T47D (cell line): ENCODE data around the gene KRT2.
A peak's percentile ranks its signal among the peaks of the same experiment; 100 is the strongest.

Experiments used
- DNase-seq, 2 experiments: peaks; one replicate each; pipeline versions ENCODE4 v3.0.0 to v3.0.0-alpha.2; 2011 to 2012; ENCODE audit warnings: low read depth in 1 of 2, low spot score in 1 of 2
- JUND ChIP-seq: IDR thresholded peaks from 2 replicates; pipeline ENCODE4 v1.6.1; 2012; ENCODE audit warnings: low read depth
- in situ Hi-C: cut with HindIII; loops from 2 replicates; pipeline ENCODE4 v1.10.0; 2016; ENCODE audit warnings: low sequenced_read_pairs, low pct_unique_long_range_greater_than_20kb

The KRT2 gene

GRCh38 chr12:52669426-52669825 lies 17.4 kb upstream of the KRT2 start:
- TF ChIP-seq JUND: no peak
- DNase-seq: no peak
- in situ Hi-C loops: no loop called here

DNA sequence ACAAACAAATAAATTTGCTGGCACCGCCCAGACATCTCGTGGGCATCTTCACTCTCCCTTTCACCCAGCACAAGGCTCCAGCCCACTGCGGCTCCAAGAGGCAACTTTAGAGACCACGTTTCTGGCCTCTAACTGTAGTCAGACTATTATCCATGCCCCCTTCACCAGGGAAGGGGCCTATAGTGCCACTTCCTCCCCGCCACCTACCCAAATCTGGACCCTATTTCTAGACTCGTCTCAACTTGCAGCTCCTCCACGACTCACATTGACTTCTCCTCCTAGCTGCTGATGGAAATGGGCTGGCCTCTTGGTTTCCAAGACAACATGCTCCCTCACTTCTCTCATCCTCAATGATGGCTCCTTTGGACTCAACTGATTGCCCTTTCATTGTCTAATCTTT lies 15.9 kb upstream of the KRT2 start:
- no peak for TF ChIP-seq JUND
- DNase-seq: no peak
- in situ Hi-C loops: no loop called here

DNA sequence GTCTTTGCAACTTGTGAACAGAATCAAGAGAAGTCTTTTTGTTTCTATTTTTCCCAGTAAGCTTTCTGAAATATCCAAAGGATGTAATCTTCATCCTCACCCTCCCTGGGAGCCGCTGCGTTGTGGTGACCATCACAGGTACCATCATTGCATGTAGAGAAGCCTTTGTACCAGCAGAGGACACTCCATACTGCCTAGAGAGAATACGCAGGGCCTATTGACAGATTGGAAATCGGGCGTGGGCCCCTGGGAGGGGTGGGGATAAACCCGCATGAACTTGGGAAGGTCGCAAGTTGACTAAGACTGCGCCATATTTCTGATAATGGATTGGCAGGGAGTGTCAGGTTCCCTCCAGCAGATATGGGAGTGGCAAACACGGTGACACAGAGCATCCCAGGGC lies 15.5 kb upstream of the KRT2 start:
- no peak for TF ChIP-seq JUND
- peak; percentile 44 to 64 for DNase-seq
- in situ Hi-C loops: no loop called here

GRCh38 chr12:52666471-52666870 lies 14.5 kb upstream of the KRT2 start:
- no peak for DNase-seq
- in situ Hi-C loops: no loop called here
- TF ChIP-seq JUND: no peak

- no peak for DNase-seq
- in situ Hi-C loops: no loop called here
- no peak for TF ChIP-seq JUND
Observed at GRCh38 chr12:52663420-52663819, 11.4 kb upstream of the KRT2 start.

GRCh38 chr12:52662918-52663229 lies 10.9 kb upstream of the KRT2 start:
- in situ Hi-C loops: no loop called here
- TF ChIP-seq JUND: no peak
- DNase-seq: no peak

- DNase-seq: no peak
- in situ Hi-C loops: no loop called here
- TF ChIP-seq JUND: no peak
Observed at GRCh38 chr12:52662093-52662917, 10.3 kb upstream of the KRT2 start.

DNA sequence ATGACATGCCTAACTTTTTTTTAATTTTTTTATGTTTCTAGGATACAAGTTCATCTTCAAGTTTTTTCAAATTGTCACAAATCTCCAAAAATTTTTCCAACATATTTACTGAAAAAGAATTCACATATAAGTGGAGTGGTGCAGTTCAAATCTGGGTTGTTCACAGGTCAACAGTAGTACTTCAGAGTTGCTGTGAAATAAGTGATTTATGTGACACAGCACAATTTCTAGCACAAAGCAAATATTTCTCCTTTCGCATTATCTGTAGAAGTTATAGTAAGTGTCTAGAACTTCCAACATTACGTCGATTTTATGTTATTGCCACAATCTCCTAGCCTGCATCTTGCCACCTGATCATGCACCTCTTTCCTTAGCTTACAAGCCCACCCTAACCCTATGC lies 9.7 kb upstream of the KRT2 start:
- TF ChIP-seq JUND: no peak
- DNase-seq: no peak
- in situ Hi-C loops: no loop called here

- in situ Hi-C loops: no loop called here
- TF ChIP-seq JUND: no peak
- no peak for DNase-seq
Observed at GRCh38 chr12:52660934-52661499, 9.0 kb upstream of the KRT2 start.

GRCh38 chr12:52659951-52660350 lies 7.9 kb upstream of the KRT2 start:
- in situ Hi-C loops: no loop called here
- no peak for DNase-seq
- TF ChIP-seq JUND: no peak

DNA sequence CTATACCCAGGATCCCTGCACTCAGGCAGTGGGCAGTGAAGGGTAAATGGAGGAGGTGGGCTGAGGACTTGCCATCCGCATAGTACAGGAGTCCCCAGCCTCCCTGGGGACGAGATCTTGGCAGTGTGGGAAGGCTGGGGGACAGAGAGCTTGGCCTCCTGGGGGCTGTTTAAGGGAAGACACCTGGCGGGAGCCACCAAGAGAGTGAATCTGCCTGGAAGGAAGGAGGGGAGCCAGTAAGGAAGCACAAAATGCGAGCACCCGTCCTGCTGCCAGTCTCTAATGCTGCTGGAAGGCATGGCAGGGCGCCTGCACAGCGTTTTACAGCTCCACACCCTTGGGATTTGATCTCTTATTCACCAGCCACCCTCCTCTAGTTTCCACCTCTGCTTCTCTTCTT lies 7.4 kb upstream of the KRT2 start:
- no peak for DNase-seq
- in situ Hi-C loops: no loop called here
- TF ChIP-seq JUND: no peak

DNA sequence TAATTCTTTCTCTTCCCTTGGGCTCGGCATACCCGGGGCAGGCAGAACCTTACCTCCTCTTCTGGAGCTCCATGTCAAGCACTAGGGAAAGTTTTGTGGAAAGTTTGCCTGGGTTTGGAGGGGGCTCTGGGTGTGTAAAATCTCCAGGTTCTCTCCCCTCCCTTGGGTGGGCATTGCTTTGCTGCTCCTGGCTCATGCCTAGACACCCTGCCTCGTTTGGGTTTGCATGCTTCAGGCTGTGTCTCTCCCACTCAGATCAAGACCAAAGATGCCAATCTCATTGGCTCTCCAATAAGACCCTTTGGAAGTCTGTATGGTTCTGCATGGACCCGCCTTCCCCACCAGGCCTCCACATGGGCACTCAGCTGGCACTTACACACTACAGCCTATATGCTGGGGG lies 6.2 kb upstream of the KRT2 start:
- DNase-seq: no peak
- TF ChIP-seq JUND: no peak
- in situ Hi-C loops: no loop called here

GRCh38 chr12:52657250-52657902 lies 5.4 kb upstream of the KRT2 start:
- TF ChIP-seq JUND: no peak
- in situ Hi-C loops: no loop called here
- DNase-seq: no peak

DNA sequence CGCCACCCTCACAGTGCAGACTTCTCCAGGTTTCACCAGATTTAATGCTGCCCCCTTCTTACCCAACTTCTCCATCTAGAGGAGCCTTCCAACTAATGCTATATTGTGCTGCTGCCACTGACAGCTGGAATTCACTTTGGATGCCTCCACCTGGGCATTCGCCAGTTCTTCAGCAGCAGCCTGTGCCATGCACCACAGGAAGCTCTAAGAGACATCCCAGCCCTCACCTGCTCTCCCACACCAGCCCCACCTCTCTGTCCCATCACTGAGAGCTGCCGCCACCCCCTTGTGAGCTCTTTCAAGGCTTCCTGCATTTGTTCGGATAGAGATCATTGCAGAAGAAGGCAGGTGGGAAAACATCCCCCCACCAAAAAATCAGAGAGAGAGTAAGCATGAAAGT lies 4.6 kb upstream of the KRT2 start:
- in situ Hi-C loops: no loop called here
- DNase-seq: no peak
- TF ChIP-seq JUND: no peak
